ENCODE results near the gene CHCHD3. TPM values are rescaled to one million over a fixed set of nuclear protein-coding genes. Genes with fewer than 3 reads are reported as not detected.
"Not testable (repeated sequence)": the region's sequence is repeated elsewhere in the genome, so short reads cannot be mapped to it uniquely, and the experiment has no call there.

The CHCHD3 gene
- total RNA-seq, 1 donor from 2014 or later, result 90.8 TPM

DNA sequence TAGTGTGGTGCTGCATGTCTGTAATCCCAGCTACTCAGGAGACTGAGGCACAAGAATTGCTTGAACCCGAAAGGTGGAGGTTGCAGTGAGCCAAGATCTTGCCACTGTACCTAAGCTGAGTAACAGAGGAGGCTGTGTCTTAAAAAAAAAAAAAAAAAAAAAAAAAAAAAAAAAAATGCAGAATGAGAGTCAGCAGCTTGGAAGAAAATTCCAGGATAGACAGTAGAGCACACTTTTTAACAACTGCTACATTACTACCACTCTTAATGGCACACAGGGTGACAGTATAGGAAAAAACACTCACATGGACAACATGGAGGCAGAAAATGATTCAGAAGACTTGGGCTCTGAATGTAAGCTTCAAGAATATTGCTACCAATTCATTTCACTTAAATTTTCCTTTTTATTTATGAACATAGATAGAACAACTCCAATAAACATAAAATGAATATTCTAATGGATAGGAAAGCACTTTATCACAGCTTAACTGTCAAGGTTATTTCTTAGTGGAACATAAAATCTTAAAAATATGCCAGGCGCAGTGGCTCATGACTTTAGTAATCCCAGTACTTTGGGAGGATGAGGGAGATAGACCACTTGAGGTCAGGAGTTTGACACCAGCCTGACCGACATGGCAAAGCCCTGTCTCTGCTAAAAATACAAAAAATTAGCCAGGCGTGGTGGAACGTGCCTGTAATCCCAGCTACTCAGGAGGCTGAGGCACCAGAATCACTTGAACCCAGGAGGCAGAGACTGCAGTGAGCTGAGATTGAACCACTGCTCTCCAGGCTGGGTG, 31.5 kb downstream of the CHCHD3 start:
- H3K27ac ChIP-seq (ENCODE audit: low read depth, low read length), result no peak overlapping the region
- H3K9ac ChIP-seq (ENCODE audit: low read depth in 1 of 3, low read length in 3 of 3), result peak overlapping the region in 1 of 3 donors; percentile 24
- H3K4me3 ChIP-seq (ENCODE audit: low read length in 3 of 3), result no peak overlapping the region
- no peaks in the 10 kb centered on the region for H3K36me3 ChIP-seq (ENCODE audit: control insufficient read depth in 3 of 3, insufficient read depth in 3 of 3, low read length in 3 of 3)
- H3K4me1 ChIP-seq (ENCODE audit: control insufficient read depth in 3 of 3, insufficient read depth in 3 of 3, low read length in 3 of 3), result peaks cover 35% of the 10 kb centered on the region in 3 donors
- no peaks in the 10 kb centered on the region for H3K27me3 ChIP-seq (ENCODE audit: control insufficient read depth in 3 of 3, insufficient read depth in 3 of 3, low read length in 3 of 3)
- no peaks in the 10 kb centered on the region for H3K9me3 ChIP-seq (ENCODE audit: control insufficient read depth in 3 of 3, low read length in 3 of 3)

DNA sequence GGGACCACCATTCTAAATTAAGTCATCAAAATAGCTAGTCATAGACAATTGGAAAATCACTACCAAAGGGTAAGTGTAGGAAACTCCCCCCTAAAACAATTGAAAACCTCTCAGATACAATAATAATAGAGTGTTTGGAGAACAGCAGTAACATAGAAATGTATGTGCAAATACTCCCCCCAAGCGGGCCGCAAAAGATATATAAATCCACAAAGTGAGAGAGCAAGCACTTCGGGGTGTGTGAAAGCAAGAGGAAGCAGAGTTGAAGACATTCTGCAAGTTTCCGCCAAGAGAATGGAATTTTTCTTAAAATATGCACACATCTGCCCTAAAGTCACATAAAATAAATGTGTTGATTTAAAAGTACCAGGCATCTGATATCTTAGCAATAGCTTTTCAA, 33.3 kb downstream of the CHCHD3 start:
- Histone ChIP-seq H3K4me3 (ENCODE audit: low read length in 3 of 3) (no peak overlapping the region), H3K27me3 (ENCODE audit: control insufficient read depth in 3 of 3, insufficient read depth in 3 of 3, low read length in 3 of 3) (no peaks in the 10 kb centered on the region), H3K9me3 (ENCODE audit: control insufficient read depth in 3 of 3, low read length in 3 of 3) (no peaks in the 10 kb centered on the region), H3K27ac (ENCODE audit: low read depth, low read length) (no peak overlapping the region), H3K9ac (ENCODE audit: low read depth in 1 of 3, low read length in 3 of 3) (no peak overlapping the region), H3K4me1 (ENCODE audit: control insufficient read depth in 3 of 3, insufficient read depth in 3 of 3, low read length in 3 of 3) (peaks cover 28 to 29% (median 28%) of the 10 kb centered on the region in 3 donors), H3K36me3 (ENCODE audit: control insufficient read depth in 3 of 3, insufficient read depth in 3 of 3, low read length in 3 of 3) (no peaks in the 10 kb centered on the region)

- H3K27me3 ChIP-seq (ENCODE audit: control insufficient read depth in 3 of 3, insufficient read depth in 3 of 3, low read length in 3 of 3), result no peaks in the 10 kb centered on the region
- H3K9me3 ChIP-seq (ENCODE audit: control insufficient read depth in 3 of 3, low read length in 3 of 3), result no peaks in the 10 kb centered on the region
- H3K4me3 ChIP-seq (ENCODE audit: low read length in 3 of 3), result no peak overlapping the region
- peaks cover 16% of the 10 kb centered on the region in 3 donors for H3K4me1 ChIP-seq (ENCODE audit: control insufficient read depth in 3 of 3, insufficient read depth in 3 of 3, low read length in 3 of 3)
- H3K27ac ChIP-seq (ENCODE audit: low read depth, low read length), result no peak overlapping the region
- no peaks in the 10 kb centered on the region for H3K36me3 ChIP-seq (ENCODE audit: control insufficient read depth in 3 of 3, insufficient read depth in 3 of 3, low read length in 3 of 3)
- H3K9ac ChIP-seq (ENCODE audit: low read depth in 1 of 3, low read length in 3 of 3), result no peak overlapping the region
Observed at GRCh38 chr7:133047321-133047720, 34.6 kb downstream of the CHCHD3 start.

DNA sequence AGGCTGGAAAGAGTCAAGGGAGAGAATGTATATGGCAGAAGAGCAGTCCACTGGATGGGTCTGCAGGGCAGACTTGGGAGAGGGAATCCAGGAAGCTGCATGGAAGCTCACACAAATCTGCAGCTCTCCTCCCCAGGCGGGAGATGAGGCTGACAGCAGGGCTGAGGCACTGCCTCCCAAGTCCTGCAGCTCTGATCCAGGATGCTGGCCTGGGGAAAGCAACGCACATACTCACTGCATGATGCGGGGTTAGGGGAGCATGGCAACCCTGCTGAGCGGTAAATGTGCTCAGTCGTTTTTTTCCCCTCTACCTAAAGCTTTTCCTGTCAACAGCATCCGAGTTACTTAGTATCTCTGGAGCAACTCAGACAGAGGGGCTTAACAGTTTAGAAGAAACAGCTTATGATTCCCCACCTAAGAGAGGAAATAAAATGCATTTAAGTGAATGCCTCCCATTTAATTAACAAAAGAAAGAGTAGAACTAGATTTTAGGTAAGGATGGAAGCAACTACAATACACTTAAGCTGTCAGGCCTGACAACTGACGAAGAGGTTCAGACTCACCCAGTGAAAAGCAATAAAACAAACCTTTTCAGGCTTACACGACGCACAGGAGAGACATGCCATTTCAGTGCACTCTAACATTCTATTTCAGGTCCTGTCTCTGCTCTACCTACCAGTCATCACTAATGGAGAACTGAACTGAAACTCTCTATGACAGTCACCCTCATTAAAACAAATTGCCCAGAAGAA, 37.0 kb downstream of the CHCHD3 start:
- H3K36me3 ChIP-seq (ENCODE audit: control insufficient read depth in 3 of 3, insufficient read depth in 3 of 3, low read length in 3 of 3), result no peaks in the 10 kb centered on the region
- H3K4me1 ChIP-seq (ENCODE audit: control insufficient read depth in 3 of 3, insufficient read depth in 3 of 3, low read length in 3 of 3), result no peaks in the 10 kb centered on the region
- H3K4me3 ChIP-seq (ENCODE audit: low read length in 3 of 3), result no peak overlapping the region
- no peaks in the 10 kb centered on the region for H3K9me3 ChIP-seq (ENCODE audit: control insufficient read depth in 3 of 3, low read length in 3 of 3)
- H3K9ac ChIP-seq (ENCODE audit: low read depth in 1 of 3, low read length in 3 of 3), result no peak overlapping the region
- no peak overlapping the region for H3K27ac ChIP-seq (ENCODE audit: low read depth, low read length)
- H3K27me3 ChIP-seq (ENCODE audit: control insufficient read depth in 3 of 3, insufficient read depth in 3 of 3, low read length in 3 of 3), result no peaks in the 10 kb centered on the region

- no peaks in the 10 kb centered on the region for H3K9me3 ChIP-seq (ENCODE audit: control insufficient read depth in 3 of 3, low read length in 3 of 3)
- no peak overlapping the region for H3K27ac ChIP-seq (ENCODE audit: low read depth, low read length)
- H3K4me1 ChIP-seq (ENCODE audit: control insufficient read depth in 3 of 3, insufficient read depth in 3 of 3, low read length in 3 of 3), result peaks cover 0 to 5% (median 0%) of the 10 kb centered on the region in 3 donors
- H3K36me3 ChIP-seq (ENCODE audit: control insufficient read depth in 3 of 3, insufficient read depth in 3 of 3, low read length in 3 of 3), result no peaks in the 10 kb centered on the region
- no peak overlapping the region for H3K9ac ChIP-seq (ENCODE audit: low read depth in 1 of 3, low read length in 3 of 3)
- H3K27me3 ChIP-seq (ENCODE audit: control insufficient read depth in 3 of 3, insufficient read depth in 3 of 3, low read length in 3 of 3), result no peaks in the 10 kb centered on the region
- no peak overlapping the region for H3K4me3 ChIP-seq (ENCODE audit: low read length in 3 of 3)
Observed at GRCh38 chr7:133040674-133041073, 41.2 kb downstream of the CHCHD3 start.

GRCh38 chr7:133040178-133040577, 41.7 kb downstream of the CHCHD3 start:
- Histone ChIP-seq H3K36me3 (ENCODE audit: control insufficient read depth in 3 of 3, insufficient read depth in 3 of 3, low read length in 3 of 3) (no peaks in the 10 kb centered on the region), H3K4me3 (ENCODE audit: low read length in 3 of 3) (no peak overlapping the region), H3K4me1 (ENCODE audit: control insufficient read depth in 3 of 3, insufficient read depth in 3 of 3, low read length in 3 of 3) (peaks cover 0 to 5% (median 0%) of the 10 kb centered on the region in 3 donors), H3K27me3 (ENCODE audit: control insufficient read depth in 3 of 3, insufficient read depth in 3 of 3, low read length in 3 of 3) (no peaks in the 10 kb centered on the region), H3K9ac (ENCODE audit: low read depth in 1 of 3, low read length in 3 of 3) (no peak overlapping the region), H3K9me3 (ENCODE audit: control insufficient read depth in 3 of 3, low read length in 3 of 3) (no peaks in the 10 kb centered on the region), H3K27ac (ENCODE audit: low read depth, low read length) (no peak overlapping the region)

GRCh38 chr7:133039614-133040013, 42.3 kb downstream of the CHCHD3 start:
- H3K27me3 ChIP-seq (ENCODE audit: control insufficient read depth in 3 of 3, insufficient read depth in 3 of 3, low read length in 3 of 3), result no peaks in the 10 kb centered on the region
- H3K4me3 ChIP-seq (ENCODE audit: low read length in 3 of 3), result no peak overlapping the region
- no peak overlapping the region for H3K27ac ChIP-seq (ENCODE audit: low read depth, low read length)
- no peaks in the 10 kb centered on the region for H3K36me3 ChIP-seq (ENCODE audit: control insufficient read depth in 3 of 3, insufficient read depth in 3 of 3, low read length in 3 of 3)
- no peaks in the 10 kb centered on the region for H3K9me3 ChIP-seq (ENCODE audit: control insufficient read depth in 3 of 3, low read length in 3 of 3)
- H3K4me1 ChIP-seq (ENCODE audit: control insufficient read depth in 3 of 3, insufficient read depth in 3 of 3, low read length in 3 of 3), result peaks cover 0 to 5% (median 0%) of the 10 kb centered on the region in 3 donors
- no peak overlapping the region for H3K9ac ChIP-seq (ENCODE audit: low read depth in 1 of 3, low read length in 3 of 3)

DNA sequence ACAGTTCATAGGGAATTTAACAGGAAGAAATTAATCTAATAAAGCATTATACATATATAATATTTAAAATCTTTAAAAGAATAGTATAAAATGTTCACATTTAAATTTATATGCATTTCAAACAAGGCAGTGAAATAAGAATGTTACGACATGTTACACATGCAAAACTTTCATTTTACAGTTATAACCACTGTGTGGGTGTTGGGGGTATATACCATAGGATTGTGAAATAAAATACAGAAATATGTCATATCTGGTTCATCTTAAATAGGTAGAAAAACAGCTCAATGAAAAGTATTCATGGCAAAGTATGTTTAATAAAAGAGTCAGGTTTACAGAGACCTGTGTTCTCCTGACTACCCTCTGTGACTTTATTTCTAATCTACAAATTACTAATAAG, 45.6 kb downstream of the CHCHD3 start:
- no peaks in the 10 kb centered on the region for H3K36me3 ChIP-seq (ENCODE audit: control insufficient read depth in 3 of 3, insufficient read depth in 3 of 3, low read length in 3 of 3)
- H3K4me3 ChIP-seq (ENCODE audit: low read length in 3 of 3), result no peak overlapping the region
- H3K27ac ChIP-seq (ENCODE audit: low read depth, low read length), result no peak overlapping the region
- H3K4me1 ChIP-seq (ENCODE audit: control insufficient read depth in 3 of 3, insufficient read depth in 3 of 3, low read length in 3 of 3), result peaks cover 0 to 5% (median 0%) of the 10 kb centered on the region in 3 donors
- no peaks in the 10 kb centered on the region for H3K9me3 ChIP-seq (ENCODE audit: control insufficient read depth in 3 of 3, low read length in 3 of 3)
- no peak overlapping the region for H3K9ac ChIP-seq (ENCODE audit: low read depth in 1 of 3, low read length in 3 of 3)
- no peaks in the 10 kb centered on the region for H3K27me3 ChIP-seq (ENCODE audit: control insufficient read depth in 3 of 3, insufficient read depth in 3 of 3, low read length in 3 of 3)

DNA sequence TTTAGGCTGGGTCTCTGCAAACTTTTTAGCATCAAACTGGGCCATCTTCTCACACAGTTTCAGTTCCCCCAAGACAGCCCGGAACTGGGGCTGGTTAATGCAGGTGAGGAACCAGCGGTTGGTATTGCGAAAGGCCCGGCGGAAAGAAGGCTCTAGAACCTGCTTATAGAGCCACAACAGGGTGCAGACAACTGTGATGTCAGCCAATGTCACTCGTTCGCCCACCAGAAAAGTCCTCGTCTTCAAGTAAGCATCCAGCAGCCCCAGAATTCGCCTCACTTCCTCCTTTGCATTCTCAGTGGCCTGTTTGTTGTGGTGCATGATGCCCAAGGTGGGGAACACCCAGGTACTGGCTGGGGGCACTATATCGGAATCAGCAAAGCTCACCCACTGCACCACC, 46.6 kb downstream of the CHCHD3 start:
- H3K36me3 ChIP-seq (ENCODE audit: control insufficient read depth in 3 of 3, insufficient read depth in 3 of 3, low read length in 3 of 3); H3K9ac ChIP-seq (ENCODE audit: low read depth in 1 of 3, low read length in 3 of 3); H3K9me3 ChIP-seq (ENCODE audit: control insufficient read depth in 3 of 3, low read length in 3 of 3); H3K27ac ChIP-seq (ENCODE audit: low read depth, low read length); H3K27me3 ChIP-seq (ENCODE audit: control insufficient read depth in 3 of 3, insufficient read depth in 3 of 3, low read length in 3 of 3); H3K4me3 ChIP-seq (ENCODE audit: low read length in 3 of 3); H3K4me1 ChIP-seq (ENCODE audit: control insufficient read depth in 3 of 3, insufficient read depth in 3 of 3, low read length in 3 of 3): not testable (repeated sequence)

DNA sequence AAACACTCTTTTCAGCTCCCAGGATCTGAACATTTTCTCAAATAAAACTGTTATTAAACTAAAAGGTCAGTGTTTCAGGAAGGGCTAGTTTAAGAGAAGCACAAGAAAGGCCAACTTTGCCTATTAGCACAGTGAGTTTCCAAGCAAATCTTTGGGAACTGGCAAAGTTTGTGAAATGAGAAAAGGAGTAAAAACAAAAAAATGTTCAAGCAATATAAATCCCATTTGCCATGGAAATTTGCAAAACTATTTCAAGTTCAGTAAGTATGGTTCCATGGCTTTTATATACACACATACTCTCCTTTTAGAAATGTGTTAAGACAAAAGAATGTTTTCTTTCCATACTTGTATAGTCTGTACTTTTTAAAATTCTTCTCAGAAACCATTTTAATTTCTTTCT, 51.5 kb downstream of the CHCHD3 start:
- Histone ChIP-seq H3K9ac (ENCODE audit: low read depth in 1 of 3, low read length in 3 of 3) (no peak overlapping the region), H3K36me3 (ENCODE audit: control insufficient read depth in 3 of 3, insufficient read depth in 3 of 3, low read length in 3 of 3) (no peaks in the 10 kb centered on the region), H3K27ac (ENCODE audit: low read depth, low read length) (no peak overlapping the region), H3K4me1 (ENCODE audit: control insufficient read depth in 3 of 3, insufficient read depth in 3 of 3, low read length in 3 of 3) (peaks cover 5 to 9% (median 5%) of the 10 kb centered on the region in 3 donors), H3K4me3 (ENCODE audit: low read length in 3 of 3) (no peak overlapping the region), H3K27me3 (ENCODE audit: control insufficient read depth in 3 of 3, insufficient read depth in 3 of 3, low read length in 3 of 3) (no peaks in the 10 kb centered on the region), H3K9me3 (ENCODE audit: control insufficient read depth in 3 of 3, low read length in 3 of 3) (no peaks in the 10 kb centered on the region)
